ENCODE measurements around the gene PARP4. TPM values are rescaled to one million over a fixed set of nuclear protein-coding genes. Genes with fewer than 3 reads are reported as not detected.
"Not testable (repeated sequence)": the region's sequence is repeated elsewhere in the genome, so short reads cannot be mapped to it uniquely, and the experiment has no call there.

The PARP4 gene
- total RNA-seq, 4 donors from 2014 or later, result 38.3 to 47.4 (median 40.6) TPM

DNA sequence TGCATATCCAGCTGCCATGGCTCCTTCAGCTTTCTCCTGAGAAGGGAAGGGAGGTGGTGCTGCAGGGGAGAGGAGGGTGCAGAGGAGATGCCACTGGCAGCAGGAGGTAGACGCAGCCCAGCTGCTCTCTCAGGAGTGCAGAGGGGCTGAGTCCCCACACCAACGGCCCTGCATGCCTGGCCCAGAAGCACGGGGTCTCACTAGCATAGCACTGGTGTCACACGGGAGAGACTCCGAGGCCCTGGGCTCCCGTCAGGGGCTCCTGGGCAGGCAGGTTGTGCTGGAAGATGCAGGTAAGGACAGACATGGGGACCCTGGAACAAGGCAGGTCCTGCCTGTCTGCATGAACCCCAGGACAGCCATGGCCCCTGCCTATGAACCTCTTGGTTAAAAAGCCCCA, 123.1 kb downstream of the PARP4 start:
- TF ChIP-seq, protein P1, sequence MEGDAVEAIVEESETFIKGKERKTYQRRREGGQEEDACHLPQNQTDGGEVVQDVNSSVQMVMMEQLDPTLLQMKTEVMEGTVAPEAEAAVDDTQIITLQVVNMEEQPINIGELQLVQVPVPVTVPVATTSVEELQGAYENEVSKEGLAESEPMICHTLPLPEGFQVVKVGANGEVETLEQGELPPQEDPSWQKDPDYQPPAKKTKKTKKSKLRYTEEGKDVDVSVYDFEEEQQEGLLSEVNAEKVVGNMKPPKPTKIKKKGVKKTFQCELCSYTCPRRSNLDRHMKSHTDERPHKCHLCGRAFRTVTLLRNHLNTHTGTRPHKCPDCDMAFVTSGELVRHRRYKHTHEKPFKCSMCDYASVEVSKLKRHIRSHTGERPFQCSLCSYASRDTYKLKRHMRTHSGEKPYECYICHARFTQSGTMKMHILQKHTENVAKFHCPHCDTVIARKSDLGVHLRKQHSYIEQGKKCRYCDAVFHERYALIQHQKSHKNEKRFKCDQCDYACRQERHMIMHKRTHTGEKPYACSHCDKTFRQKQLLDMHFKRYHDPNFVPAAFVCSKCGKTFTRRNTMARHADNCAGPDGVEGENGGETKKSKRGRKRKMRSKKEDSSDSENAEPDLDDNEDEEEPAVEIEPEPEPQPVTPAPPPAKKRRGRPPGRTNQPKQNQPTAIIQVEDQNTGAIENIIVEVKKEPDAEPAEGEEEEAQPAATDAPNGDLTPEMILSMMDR (IDR thresholded peaks at IDR 0.05), result no peak
- TF ChIP-seq POLR2A (IDR thresholded peaks at IDR 0.05; ENCODE audit: low read depth), result no peak
- TF ChIP-seq POLR2AphosphoS5 (IDR thresholded peaks at IDR 0.05), result no peak
- TF ChIP-seq EP300 (IDR thresholded peaks at IDR 0.05), result no peak
- H3K4me1 ChIP-seq, result no peaks in the 10 kb centered on the region
- H3K4me3 ChIP-seq, result no peak overlapping the region
- no peak for DNase-seq (ENCODE audit: extremely low spot score)
- intact Hi-C loops (cut with DNase I), result no loop called here
- H3K27me3 ChIP-seq, result no peaks in the 10 kb centered on the region
- H3K27ac ChIP-seq (replicated peaks in 1 of 4), result no peak overlapping the region
- no peaks in the 10 kb centered on the region for H3K36me3 ChIP-seq
- H3K9me3 ChIP-seq, result no peaks in the 10 kb centered on the region
- no CpG with 5 or more reads among the region's 6 CpGs for WGBS

DNA sequence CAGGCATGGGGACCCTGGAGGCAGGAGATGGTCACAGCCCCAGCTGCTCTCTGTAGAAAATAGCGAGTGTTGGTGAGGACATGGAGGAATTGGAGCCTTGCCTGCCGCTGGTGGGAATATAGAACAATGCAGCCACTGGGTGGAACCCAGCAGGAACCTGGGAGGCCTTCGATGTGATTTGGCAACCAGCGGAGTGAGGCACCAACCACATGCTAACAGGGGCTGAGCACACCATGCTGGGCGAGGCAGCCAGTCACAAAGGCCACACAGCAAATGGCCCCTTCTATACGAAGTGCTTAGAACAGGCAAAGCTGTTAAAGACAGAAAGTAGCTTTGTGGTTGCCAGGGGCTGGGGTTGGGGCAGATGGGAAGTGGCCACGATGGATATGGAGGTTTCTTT, 123.8 kb downstream of the PARP4 start:
- 83% methylated on average over 7 of the region's 7 CpGs for WGBS
- H3K27me3 ChIP-seq; H3K4me3 ChIP-seq; intact Hi-C loops (cut with DNase I); H3K36me3 ChIP-seq; H3K9me3 ChIP-seq; DNase-seq (ENCODE audit: extremely low spot score); H3K4me1 ChIP-seq; H3K27ac ChIP-seq (replicated peaks in 1 of 4): not testable (repeated sequence)

DNA sequence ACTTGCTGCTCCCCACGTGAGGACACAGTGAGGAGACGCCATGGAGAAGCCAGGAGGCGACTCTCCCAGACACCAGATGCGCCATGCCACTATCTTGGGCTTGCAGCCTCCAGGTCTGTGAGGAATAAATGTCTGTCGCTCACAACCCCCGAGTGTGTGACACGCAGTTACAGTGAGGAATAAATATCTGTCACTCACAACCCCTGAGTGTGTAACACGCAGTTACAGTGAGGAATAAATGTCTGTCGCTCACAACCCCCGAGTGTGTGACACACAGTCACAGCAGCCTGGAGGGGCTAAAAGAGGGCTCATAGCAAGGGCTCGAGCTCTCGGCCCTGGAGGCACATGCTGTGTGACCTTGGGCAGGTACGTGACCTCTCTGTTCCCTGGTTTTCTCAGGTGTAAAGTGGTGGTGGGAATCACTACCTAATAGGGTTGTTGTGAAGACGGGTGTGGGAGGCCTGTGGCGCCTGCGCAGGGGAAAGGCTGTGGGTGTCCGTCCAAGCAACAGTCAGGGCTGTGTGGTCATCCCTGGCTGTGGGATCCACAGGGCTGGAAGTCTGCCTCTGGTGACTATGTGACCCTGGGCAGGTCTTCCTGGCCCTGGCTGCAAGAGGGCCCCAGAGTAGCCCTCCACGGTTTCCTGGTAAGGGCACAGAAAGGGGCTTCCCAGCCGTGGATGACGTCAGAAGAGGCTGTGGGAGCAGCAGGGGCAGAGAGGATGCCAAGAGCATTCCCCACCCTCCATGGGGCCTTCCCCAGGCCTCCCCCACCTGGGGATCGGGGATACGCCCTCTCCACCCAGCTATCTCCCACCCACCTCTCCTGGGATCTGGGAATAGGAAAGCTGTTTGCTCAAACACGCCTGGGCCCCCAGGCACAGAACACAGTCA, 125.5 kb downstream of the PARP4 start:
- intact Hi-C loops (cut with DNase I), result no loop called here
- Histone ChIP-seq H3K9me3 (no peaks in the 10 kb centered on the region), H3K27me3 (no peaks in the 10 kb centered on the region), H3K27ac (replicated peaks in 1 of 4) (no peak overlapping the region), H3K36me3 (no peaks in the 10 kb centered on the region), H3K4me3 (no peak overlapping the region), H3K4me1 (no peaks in the 10 kb centered on the region)
- no peak for DNase-seq (ENCODE audit: extremely low spot score)
- 80% methylated on average over 17 of the region's 23 CpGs for WGBS
- TF ChIP-seq, protein P1 (IDR thresholded peaks at IDR 0.05), result no peak
- TF ChIP-seq EP300 (IDR thresholded peaks at IDR 0.05) (no peak), POLR2AphosphoS5 (IDR thresholded peaks at IDR 0.05) (no peak), POLR2A (IDR thresholded peaks at IDR 0.05; ENCODE audit: low read depth) (no peak)

DNA sequence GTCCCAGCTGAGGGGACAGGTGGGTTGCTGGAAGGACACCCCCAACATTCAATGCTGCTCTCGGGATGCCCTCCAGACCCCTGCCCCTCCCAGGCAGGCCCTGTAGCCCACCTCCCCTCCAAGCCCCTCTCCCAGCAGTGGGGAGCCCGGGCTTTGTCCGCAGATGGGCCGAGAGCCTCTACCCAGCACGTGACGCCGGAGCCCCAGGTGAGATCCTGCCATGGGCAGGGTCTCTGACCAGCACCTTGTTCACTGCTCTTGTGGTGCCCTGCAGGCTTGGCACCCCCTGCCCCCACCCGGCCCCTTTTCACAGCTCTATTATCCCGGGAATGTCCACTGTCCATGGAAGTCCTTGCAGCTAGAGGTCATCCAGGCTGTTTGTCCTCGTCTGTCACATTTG, 126.7 kb downstream of the PARP4 start:
- Histone ChIP-seq H3K27me3 (no peaks in the 10 kb centered on the region), H3K36me3 (no peaks in the 10 kb centered on the region), H3K9me3 (no peaks in the 10 kb centered on the region), H3K4me1 (no peaks in the 10 kb centered on the region), H3K4me3 (no peak overlapping the region), H3K27ac (replicated peaks in 1 of 4) (no peak overlapping the region)
- 79% methylated on average over 5 of the region's 10 CpGs for WGBS
- peak; percentile 66 for DNase-seq (ENCODE audit: extremely low spot score)
- intact Hi-C loops (cut with DNase I), result no loop called here
- TF ChIP-seq EP300 (IDR thresholded peaks at IDR 0.05) (no peak), POLR2AphosphoS5 (IDR thresholded peaks at IDR 0.05) (no peak), POLR2A (IDR thresholded peaks at IDR 0.05; ENCODE audit: low read depth) (no peak)
- TF ChIP-seq, protein P1 (IDR thresholded peaks at IDR 0.05), result no peak

DNA sequence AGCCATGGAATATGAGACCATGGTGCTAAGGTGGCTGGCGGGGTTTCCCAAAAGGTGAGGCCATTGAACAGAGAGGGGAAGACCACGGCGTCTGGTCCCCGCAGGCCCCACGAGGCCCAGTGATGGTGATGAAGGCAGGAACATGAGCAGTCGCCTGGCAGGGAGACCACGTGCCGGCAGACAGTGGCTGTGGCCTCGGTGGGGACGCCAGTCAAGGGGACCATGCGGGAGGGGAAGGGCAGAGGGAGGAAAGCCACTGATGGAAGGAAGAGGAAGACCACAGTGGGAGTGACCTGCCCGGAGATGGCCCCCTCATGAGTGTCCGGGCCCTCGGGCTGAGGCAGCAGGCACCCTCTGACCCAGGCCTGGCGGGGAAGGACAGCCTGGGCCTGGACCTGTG, 127.6 kb downstream of the PARP4 start:
- WGBS, result 86% methylated on average over 11 of the region's 15 CpGs
- intact Hi-C loops (cut with DNase I); H3K4me3 ChIP-seq; H3K27me3 ChIP-seq; H3K36me3 ChIP-seq; H3K9me3 ChIP-seq; H3K27ac ChIP-seq (replicated peaks in 1 of 4); H3K4me1 ChIP-seq: not testable (repeated sequence)
- DNase-seq (ENCODE audit: extremely low spot score), result peak; percentile 87

DNA sequence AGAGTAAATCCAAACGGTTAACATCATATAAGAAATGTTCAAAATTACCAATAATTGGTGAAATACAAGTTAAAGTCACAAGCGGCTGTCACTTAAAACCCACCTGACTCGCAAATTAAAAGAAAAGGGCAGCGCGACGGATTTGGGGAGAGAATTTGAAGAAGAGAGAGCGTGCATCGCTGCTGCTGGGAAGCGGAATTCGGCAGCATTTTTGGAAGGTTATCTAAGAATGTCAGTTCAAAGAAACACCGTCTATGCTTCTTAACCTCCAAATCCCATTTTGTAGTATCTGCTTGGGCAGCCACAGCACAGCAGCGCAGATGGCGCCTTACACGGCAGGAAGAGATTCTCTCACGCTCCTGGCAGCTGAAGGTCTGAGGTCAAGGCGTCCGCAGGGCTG, 128.5 kb downstream of the PARP4 start:
- WGBS, result 96% methylated on average over 13 of the region's 17 CpGs
- intact Hi-C loops (cut with DNase I), result not testable (repeated sequence)

More for the DNA sequence above, 128.5 kb downstream of the PARP4 start:
- H3K4me1 ChIP-seq; H3K4me3 ChIP-seq; H3K36me3 ChIP-seq; H3K27ac ChIP-seq (replicated peaks in 1 of 4); H3K27me3 ChIP-seq; H3K9me3 ChIP-seq: not testable (repeated sequence)
- DNase-seq (ENCODE audit: extremely low spot score), result peak; percentile 60

Measured in esophagus muscularis mucosa (tissue), 4 donors.